Keratinocyte (primary cell): Measurements from ENCODE around the gene NUTM2A. TPM values are rescaled to one million over a fixed set of nuclear protein-coding genes. Genes with fewer than 3 reads are reported as not detected.
"Not testable (repeated sequence)": the region's sequence is repeated elsewhere in the genome, so short reads cannot be mapped to it uniquely, and the experiment has no call there.

Experiments
- DNase-seq: peaks from one replicate; pipeline ENCODE4 v3.0.0-alpha.2; 2011; ENCODE audit warnings: low read depth, missing footprints, low spot score
- FAIRE-seq: peaks from 2 replicates; lab custom pipeline; 2011; peaks lifted over from hg19 to GRCh38; lab: Jason Lieb, UNC
- H2AFZ ChIP-seq: 2 replicates; pipeline ENCODE4 v1.6.0; 2012; ENCODE audit warnings: low read length, control low read depth, inconsistent platforms; ENCODE audit not compliant: control insufficient read depth
- H3K27ac ChIP-seq: 2 replicates; pipeline ENCODE4 v1.5.1; 2011; ENCODE audit warnings: low read length; ENCODE audit not compliant: control insufficient read depth, insufficient read depth
- H3K27me3 ChIP-seq: 3 replicates; pipeline ENCODE4 v1.6.0; 2011; ENCODE audit warnings: low read length; ENCODE audit not compliant: control insufficient read depth, insufficient read depth; ENCODE audit errors: extremely low read depth
- H3K36me3 ChIP-seq, 2 experiments: 2 replicates in 1 of 2; 3 replicates in 1 of 2; pipeline ENCODE4 v1.5.1; 2011; ENCODE audit warnings: low read length in 2 of 2, mild to moderate bottlenecking in 1 of 2; ENCODE audit not compliant: control insufficient read depth in 2 of 2, insufficient read depth in 2 of 2; ENCODE audit errors: extremely low read depth in 1 of 2
- H3K4me1 ChIP-seq: 3 replicates; pipeline ENCODE4 v1.5.1; 2011; ENCODE audit warnings: low read length; ENCODE audit not compliant: control insufficient read depth, insufficient read depth; ENCODE audit errors: extremely low read depth
- H3K4me2 ChIP-seq: 3 replicates; pipeline ENCODE4 v1.6.0; 2011; ENCODE audit warnings: low read depth, low read length; ENCODE audit not compliant: control insufficient read depth, insufficient read depth; ENCODE audit errors: extremely low read depth
- H3K4me3 ChIP-seq, 3 experiments: fragments of 200-600 bp in 1 of 3; sonication (generic) in 1 of 3; 2 replicates in 2 of 3; 3 replicates in 1 of 3; pipeline ENCODE4 v1.5.1; 2011 to 2016; ENCODE audit warnings: low read length in 3 of 3, mild to moderate bottlenecking in 3 of 3, control low read depth in 2 of 3, inconsistent platforms in 1 of 3, low read depth in 1 of 3, mixed read lengths in 1 of 3, mixed run types in 1 of 3, moderate library complexity in 1 of 3; ENCODE audit not compliant: control insufficient read depth in 2 of 3, insufficient read depth in 2 of 3; ENCODE audit errors: extremely low read depth in 1 of 3
- H3K79me2 ChIP-seq: 2 replicates; pipeline ENCODE4 v1.6.0; 2012; ENCODE audit warnings: low read length; ENCODE audit not compliant: control insufficient read depth, insufficient read depth
- H3K9ac ChIP-seq: 3 replicates; pipeline ENCODE4 v1.6.0; 2011; ENCODE audit warnings: low read length; ENCODE audit not compliant: control insufficient read depth, insufficient read depth; ENCODE audit errors: extremely low read depth
- H3K9me1 ChIP-seq: 3 replicates; pipeline ENCODE4 v1.6.0; 2011; ENCODE audit warnings: low read length; ENCODE audit not compliant: control insufficient read depth, insufficient read depth; ENCODE audit errors: extremely low read depth
- H3K9me3 ChIP-seq: 2 replicates; pipeline ENCODE4 v1.5.1; 2012; ENCODE audit warnings: low read depth, low read length; ENCODE audit not compliant: control insufficient read depth
- H4K20me1 ChIP-seq: 3 replicates; pipeline ENCODE4 v1.6.0; 2011; ENCODE audit warnings: low read length; ENCODE audit not compliant: control insufficient read depth, insufficient read depth; ENCODE audit errors: extremely low read depth
- dilution Hi-C: fragments of 300-500 bp; cut with MboI; formaldehyde crosslinking; loops from one replicate; pipeline ENCODE4 v1.7.0; 2020; ENCODE audit warnings: low sequenced_read_pairs; ENCODE audit not compliant: extremely low pct_ligation_motif_present
- polyA plus RNA-seq, 5 experiments: library from polyadenylated mRNA; depleted of rRNA in 3 of 5; stranded (reverse) in 3 of 5; stranded (forward) in 1 of 5; unstranded in 1 of 5; fragments of >200 nt; gene quantifications; 1 replicate in 1 of 5; 2 replicates in 3 of 5; 3 replicates in 1 of 5; pipeline versions ENCODE4 v1.2.1 to v1.2.3, GENCODE V29; 2011 to 2012; ENCODE audit warnings: missing spikeins in 2 of 5, low read depth in 1 of 5, low replicate concordance in 1 of 5

Gene NUTM2A
- polyA plus RNA-seq, 1 donor (not counting 4 experiments of a cell fraction or from before 2014, with no cell fraction given) = 0.13 TPM

DNA sequence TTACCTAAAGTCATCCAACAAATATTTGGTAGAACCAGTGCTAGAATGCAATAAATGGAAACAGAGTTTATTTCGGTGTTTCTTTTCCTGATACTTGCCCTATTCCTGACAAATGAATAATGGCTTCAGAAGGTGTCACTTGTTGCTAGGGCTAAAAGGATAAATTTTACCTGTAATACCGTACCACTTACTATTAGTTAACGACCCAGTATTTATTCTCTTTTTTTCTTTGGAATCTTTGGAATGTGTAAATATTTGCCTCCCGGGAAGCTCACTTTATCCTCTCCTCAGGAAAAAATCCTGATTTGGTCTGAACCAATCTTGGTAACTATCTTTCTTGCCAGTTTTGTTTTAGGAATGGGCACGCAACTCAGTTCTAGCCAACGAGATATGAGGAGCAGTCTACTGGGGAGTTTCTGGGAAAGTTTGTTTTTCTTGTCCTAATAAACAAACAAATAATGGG, 14.1 kb downstream of the NUTM2A start:
- H3K9me3 ChIP-seq, H3K4me2 ChIP-seq, dilution Hi-C loops, H3K4me1 ChIP-seq, H4K20me1 ChIP-seq, H3K9me1 ChIP-seq, H3K9ac ChIP-seq, FAIRE-seq, DNase-seq, H3K79me2 ChIP-seq, H3K36me3 ChIP-seq, H3K4me3 ChIP-seq, H3K27me3 ChIP-seq, H3K27ac ChIP-seq, H2AFZ ChIP-seq: not testable (repeated sequence)

DNA sequence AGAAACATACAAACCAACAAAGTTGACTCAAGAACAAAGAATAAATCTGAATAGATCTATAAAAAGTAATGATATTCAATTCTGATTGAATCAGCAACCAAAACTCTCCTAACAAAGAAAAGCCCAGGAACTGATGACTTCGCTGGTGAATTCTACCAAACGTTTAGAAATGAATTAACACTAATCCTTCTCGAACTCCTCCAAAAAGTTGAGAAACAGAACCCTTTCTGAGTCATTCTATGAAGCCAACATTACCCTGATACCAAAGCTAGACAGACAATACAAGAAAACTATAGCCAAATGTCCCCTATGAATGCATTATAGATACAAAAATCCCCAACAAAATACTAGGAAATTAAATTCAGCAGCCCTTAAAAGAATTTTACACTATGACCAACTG, 16.9 kb downstream of the NUTM2A start:
- FAIRE-seq, dilution Hi-C loops, H3K27ac ChIP-seq: not testable (repeated sequence)

DNA sequence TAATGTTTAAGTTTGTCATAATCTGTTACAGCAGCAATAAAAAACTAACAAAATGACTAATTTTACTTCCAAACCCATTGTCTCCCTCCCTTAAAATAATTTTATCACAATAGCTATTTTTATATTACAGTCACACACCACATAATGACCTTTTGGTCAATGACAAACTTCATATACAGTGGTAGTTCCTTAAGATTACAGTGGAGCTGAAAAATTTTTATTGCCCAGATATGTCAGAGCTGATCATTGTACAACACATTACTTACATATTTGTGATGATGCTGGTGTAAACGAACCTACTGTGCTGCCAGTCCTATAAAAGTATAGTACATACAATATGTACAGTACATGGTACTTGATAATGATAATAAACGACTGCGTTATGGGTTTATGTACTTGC, 22.1 kb downstream of the NUTM2A start:
- dilution Hi-C loops, H3K79me2 ChIP-seq, FAIRE-seq: not testable (repeated sequence)

More for the DNA sequence above, 16.9 kb downstream of the NUTM2A start:
- not testable (repeated sequence) for H2AFZ ChIP-seq, H3K4me1 ChIP-seq, H3K27me3 ChIP-seq, H3K79me2 ChIP-seq, H4K20me1 ChIP-seq, H3K36me3 ChIP-seq, H3K9me3 ChIP-seq, DNase-seq, H3K9ac ChIP-seq, H3K4me3 ChIP-seq, H3K9me1 ChIP-seq, H3K4me2 ChIP-seq

DNA sequence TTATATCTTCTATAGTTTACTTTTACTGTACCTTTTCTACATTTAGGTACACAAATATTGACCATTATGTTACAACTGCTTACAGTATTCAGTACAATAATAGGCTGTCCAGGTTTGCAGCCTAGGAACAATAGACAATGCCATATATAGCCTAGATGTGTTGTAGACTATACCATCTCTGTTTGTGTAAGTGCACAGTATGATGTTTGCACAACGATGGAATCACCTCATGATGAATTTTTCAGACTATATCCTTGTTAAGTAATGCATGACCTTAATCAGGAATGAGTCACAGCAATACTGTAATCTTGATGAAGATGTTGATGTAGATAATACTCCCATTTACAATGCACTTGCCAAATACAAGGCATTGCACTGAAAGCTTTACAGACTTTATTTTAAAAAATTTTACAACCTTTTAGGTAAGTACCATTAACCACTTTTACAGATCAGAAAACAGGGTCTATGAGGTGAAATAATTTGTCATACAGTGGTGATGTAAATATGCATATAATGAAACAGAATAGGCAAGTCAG, 23.6 kb downstream of the NUTM2A start:
- H3K27ac ChIP-seq, H3K9me1 ChIP-seq, H3K79me2 ChIP-seq, DNase-seq, H3K4me1 ChIP-seq, H3K9me3 ChIP-seq, H4K20me1 ChIP-seq, FAIRE-seq, H3K27me3 ChIP-seq, H3K9ac ChIP-seq, H3K36me3 ChIP-seq, H3K4me3 ChIP-seq, dilution Hi-C loops, H2AFZ ChIP-seq, H3K4me2 ChIP-seq: not testable (repeated sequence)

More for the DNA sequence above, 22.1 kb downstream of the NUTM2A start:
- H3K9me3 ChIP-seq, H2AFZ ChIP-seq, H3K27me3 ChIP-seq, H4K20me1 ChIP-seq, DNase-seq, H3K27ac ChIP-seq, H3K9ac ChIP-seq, H3K4me2 ChIP-seq, H3K4me3 ChIP-seq, H3K9me1 ChIP-seq, H3K36me3 ChIP-seq, H3K4me1 ChIP-seq: not testable (repeated sequence)

DNA sequence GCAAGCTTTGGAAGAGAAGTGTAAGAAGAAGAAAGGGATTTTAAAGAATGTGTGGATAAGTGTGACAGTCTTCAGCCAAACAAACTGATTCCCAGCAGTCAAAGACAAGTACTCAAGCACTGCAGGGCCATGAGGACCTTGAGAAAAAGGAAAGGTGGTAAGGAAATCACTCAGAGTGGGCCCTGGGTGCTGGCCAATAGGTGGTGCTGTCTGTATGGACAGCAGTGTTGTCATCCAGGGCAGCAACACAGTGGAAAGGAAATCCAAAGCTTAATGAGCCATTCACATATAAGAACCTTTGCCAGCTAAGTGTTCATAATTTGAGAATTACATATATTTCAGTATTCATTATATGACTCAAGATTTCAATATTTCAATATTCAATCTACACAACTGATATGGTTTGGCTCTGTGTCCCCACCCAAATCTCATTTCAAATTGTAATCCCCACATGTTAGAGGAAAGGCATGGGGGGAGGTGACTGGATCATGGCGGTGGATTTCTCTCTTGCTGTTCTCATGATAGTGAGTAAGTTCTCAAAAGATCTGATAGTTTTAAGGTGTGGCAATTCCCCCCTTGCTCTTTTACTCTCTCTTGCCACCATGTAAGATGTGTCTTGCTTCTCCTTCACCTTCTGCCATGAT, 55.6 kb downstream of the NUTM2A start:
- H3K9me3 ChIP-seq, H3K27me3 ChIP-seq, H3K27ac ChIP-seq, H3K4me2 ChIP-seq, H3K9me1 ChIP-seq, DNase-seq, H3K36me3 ChIP-seq, H4K20me1 ChIP-seq, H3K79me2 ChIP-seq, H3K9ac ChIP-seq, H3K4me1 ChIP-seq, H3K4me3 ChIP-seq, FAIRE-seq, H2AFZ ChIP-seq, dilution Hi-C loops: not testable (repeated sequence)
